HG02642 (cell line): ENCODE results near the gene CSNK1G3.

Experiments used
- ATAC-seq: cut with Tn5 transposase; IDR thresholded peaks from one replicate; pipeline ENCODE4 v1.9.1; 2021; ENCODE audit warnings: mild to moderate bottlenecking; ENCODE audit not compliant: unreplicated experiment, poor library complexity

The CSNK1G3 gene

DNA sequence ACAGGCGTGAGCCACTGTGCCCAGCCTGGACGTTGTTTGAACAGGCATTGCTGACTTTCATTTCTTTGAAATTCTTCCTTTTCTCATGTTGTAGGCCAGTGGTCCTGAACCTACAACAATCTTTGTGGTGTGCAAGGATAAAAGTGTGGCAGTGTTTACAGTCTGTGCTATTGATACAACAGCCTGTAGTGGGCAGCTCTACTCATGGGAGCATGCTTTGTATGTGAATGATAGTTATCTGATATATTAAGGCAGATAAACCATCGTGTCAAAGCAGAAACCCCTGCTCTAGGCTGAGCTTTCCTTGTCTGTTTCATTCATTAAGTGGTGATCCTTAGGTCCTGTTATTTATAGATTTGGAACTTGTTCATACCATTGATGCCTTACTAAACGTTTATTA, 42.6 kb downstream of the CSNK1G3 start:
- ATAC-seq = no peak

DNA sequence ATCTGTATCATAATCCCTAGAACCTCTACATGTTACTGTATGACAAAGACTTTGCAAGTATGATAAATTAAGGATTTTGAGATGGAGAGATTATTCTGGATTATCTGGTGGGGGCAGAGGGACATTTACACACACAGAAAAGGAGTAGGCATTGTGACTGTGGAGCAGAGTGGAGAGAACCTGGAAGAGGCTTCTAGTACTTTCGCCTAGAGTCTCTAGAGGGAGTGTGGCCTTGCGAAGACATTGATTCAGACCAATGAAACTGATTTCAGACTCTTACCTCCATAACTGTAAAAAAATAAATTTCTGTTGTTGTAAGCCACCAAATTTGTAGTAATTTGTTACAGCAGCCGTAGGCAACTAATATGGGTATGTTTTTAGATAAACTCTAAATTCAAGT, 45.9 kb downstream of the CSNK1G3 start:
- ATAC-seq = no peak

DNA sequence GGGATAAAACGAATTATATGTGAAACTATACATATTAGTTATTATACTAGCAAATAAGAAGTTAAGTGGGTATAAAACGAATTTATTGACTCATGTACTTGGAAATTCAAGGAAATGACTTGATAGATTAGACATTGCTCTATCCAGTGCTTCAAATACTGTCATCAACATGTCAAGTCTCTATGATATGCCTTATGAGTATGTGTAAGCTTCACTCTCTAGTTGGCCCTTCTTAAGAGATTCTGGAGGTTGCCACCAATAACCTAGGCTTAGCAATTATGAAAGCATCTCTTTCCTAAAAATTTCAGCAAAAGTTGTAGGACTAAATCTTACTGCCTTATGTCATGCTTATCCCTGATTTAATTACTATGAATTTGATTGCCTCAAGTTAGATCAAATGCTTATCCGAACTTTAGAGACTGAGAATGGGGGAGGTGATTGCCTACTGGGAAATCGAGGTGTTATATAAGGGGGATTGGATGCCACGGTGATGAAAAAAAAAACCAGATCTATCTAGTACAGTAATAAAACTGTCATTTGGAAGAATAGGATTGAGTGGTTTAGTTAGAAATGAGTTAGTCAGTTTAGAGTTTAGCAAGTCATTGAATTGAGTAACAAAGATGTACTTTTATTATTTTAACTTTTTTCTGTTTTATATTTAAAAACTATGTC, 46.9 kb downstream of the CSNK1G3 start:
- no peak for ATAC-seq

DNA sequence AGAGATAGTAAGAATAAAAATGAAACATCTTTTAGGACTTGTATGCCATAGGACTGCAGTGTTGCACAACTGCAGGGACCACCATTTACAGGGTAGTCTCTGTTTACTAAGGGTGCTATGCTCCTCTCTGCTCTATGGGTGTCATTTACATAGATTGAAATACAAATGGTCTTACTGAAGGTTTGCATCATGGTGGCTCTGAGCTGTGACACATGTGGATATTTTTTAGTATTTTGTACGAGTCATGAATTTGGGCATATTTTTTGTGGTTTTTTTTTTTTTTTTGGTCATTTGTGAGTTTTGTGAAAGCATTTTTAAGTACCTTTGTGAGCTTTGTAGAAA, 47.4 kb downstream of the CSNK1G3 start:
- ATAC-seq = no peak

DNA sequence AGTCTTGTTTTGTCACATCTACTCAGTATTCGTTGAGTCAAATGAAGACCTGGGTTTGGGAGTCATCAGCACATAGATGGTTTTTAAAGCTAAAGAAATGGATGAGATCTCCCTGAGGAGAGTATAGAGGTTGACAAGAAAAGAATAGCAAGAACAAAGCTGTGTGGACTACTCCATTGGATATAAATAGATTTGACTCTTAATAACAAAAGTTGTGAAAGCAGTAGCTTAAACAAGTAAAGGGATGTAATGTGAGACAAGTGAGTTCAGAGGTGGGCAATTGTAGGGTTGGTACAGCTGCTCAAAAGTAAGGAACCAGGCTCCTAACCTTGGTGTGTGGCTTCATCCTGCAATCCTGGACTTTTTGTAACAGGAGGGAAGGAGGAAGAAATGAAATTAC, 49.3 kb downstream of the CSNK1G3 start:
- ATAC-seq = no peak

DNA sequence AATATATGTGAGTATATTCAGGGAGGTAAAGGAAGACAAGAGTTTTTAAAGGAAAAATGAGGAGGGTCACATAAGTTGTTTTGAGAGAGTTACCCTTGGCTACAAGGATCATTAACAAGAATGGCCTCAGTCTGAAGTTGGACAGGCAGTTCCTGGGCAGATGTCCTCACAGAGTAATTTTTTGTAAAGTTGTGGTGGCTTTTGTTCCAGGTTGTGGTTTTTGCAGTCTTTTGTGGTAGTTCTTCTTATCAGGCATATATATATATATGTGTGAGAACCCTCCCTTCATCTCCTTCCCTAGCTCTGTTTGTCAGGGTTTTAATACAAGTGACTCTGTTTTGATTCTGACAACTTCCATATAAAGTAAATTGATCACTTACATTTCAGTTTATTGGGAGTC, 60.0 kb downstream of the CSNK1G3 start:
- no peak for ATAC-seq

DNA sequence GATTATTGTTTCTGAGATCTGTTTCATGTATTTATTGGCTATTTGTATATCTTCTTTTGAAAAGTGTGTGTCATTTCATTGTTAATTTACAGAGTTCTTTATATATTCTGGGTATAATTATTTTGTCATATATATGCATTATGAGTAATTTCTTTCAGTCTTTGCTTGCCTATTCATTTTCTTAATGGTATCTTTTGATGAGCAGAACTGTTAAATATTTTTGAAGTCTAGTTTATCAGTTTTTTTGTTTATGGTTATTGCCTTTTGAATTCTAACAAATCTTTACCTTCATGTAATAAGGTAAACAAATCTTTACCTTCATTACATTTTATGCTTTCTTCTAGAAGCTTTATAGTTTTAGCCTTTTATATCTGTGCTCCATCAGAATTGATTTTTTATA, 66.4 kb downstream of the CSNK1G3 start:
- ATAC-seq = no peak

DNA sequence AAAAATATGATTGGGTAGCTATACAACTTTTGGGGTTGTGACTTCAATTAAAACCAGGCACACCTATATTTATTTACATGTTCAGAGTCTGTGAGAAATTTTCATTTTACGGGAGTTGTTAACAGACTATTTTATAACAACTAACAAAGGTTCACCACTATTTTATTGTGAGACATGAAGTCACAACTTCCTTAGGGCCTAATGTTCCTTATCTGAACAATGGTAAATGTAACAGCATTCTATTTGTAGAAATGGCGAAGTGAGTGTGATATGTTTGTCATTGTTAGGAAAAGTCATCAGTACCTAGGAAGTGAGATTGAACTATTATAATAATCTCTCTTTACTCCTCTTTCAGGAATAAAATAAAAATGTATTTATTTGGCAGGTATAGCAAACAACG, 67.4 kb downstream of the CSNK1G3 start:
- ATAC-seq = no peak

DNA sequence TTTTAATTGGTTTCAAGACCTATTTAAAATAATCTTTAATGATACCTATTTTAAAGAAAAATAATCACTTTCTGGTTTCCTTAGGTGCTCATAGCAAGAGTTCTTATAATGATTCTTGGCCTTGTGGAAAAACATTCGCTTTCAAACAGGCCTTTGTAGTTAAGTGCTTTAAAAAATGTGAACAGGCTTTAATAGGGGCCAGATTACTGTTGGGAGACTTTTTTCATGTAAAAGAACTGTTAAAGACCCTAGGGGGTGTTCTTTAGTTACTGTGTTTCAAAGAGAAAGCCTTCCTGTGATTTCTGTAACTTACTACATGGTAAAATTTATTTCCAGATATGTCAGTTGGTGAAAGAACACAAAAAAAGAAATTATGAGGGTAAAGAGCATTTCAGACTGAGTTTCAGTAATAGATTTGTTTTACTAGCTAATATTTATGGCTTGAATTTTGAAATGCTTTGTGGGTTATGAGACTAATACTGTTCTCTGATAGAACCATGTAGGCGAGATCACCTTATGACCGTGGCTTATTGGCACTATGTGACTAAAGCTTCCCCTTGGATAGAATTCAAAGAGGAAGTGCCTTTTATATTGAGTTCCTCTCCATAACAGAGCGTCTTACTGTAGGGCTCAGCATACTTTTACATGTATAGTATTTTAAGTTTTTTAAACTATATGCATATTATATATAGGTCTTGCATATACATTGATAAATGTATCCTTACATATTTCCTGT, 70.7 kb downstream of the CSNK1G3 start:
- no peak for ATAC-seq

DNA sequence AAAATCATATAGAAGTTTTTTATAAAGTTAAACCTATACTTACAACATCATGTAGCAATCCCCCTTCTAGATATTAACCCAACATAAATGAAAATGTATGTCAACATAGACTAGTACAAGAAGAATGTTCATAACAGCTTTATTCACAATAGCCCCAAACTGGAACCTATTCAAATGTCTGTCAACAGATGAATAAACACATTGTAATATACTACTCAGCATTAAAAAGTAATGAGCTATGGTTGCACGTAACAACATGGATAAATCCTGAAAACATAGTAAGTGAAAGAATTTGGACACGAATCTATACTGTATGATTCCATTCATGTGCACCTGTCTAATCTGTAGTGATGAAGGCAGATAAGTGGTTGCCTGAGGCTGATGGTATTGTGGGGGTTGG, 73.9 kb downstream of the CSNK1G3 start:
- no peak for ATAC-seq

DNA sequence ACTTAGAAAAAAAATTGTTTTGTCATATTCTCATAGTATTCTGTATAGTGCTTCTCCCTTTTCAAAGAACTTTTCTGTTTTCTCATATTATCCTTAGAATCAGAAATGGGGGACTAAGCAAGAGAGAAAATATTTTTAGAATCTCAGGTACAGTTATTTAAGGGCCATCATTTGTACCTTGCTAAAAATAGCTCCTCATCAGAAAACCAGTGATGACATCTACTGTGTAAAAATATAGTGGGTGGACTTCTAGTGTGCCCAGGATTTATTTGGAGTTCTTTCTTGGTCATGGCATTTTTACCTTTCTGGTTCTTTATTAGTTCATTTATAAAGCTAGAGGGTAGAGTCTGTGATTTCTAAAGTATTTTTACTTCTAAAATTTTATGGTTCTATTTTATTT, 82.5 kb downstream of the CSNK1G3 start:
- ATAC-seq = no peak

DNA sequence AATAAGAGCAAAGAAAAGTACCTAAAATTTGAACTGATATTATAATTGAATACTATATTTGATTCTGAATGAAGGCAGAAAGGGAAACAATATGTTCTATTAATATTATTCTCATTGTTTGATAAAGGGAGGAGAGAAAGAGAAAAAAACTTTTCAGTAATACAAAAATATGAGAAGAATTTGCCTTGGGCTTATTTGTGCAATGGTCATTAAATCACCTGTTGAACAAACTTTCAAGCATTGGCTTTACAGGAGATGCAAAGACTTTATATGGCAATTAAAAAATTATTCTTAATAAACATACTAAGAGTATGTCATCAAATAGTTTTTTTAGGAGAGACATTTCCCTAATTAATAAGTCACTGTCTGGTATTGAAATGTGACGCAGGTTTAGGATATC, 85.0 kb downstream of the CSNK1G3 start:
- no peak for ATAC-seq

DNA sequence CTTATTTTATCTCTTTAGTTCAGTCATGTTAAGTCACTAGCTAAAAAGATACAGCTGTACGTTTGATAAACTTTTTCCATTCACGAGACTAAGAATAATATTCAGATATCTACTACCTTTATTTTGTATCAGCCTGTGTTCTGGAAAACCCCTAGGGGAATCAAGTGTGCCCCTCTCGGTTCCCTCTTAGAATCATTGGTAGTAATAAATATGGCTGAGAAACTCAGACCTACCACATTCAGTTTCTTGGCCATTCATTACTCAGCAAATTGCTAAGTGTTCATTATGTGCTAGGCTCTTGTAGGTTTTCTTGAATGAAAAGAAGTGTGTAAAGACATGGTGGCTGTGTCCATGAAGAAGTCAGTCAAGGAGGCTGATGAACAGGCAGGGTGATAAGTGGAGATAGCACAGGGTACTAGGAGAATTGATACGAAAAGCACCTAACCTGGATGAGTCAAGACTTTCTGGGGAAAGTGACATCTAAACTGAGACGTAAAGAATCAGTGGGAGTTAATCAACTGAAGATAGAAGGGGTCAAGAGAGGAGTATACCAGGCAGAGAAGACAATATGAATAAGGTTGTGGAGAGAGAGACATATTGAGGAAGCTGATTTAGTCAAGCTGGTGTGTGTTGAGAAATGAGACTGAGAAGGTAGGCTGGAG, 86.2 kb downstream of the CSNK1G3 start:
- peak; percentile 51 for ATAC-seq

DNA sequence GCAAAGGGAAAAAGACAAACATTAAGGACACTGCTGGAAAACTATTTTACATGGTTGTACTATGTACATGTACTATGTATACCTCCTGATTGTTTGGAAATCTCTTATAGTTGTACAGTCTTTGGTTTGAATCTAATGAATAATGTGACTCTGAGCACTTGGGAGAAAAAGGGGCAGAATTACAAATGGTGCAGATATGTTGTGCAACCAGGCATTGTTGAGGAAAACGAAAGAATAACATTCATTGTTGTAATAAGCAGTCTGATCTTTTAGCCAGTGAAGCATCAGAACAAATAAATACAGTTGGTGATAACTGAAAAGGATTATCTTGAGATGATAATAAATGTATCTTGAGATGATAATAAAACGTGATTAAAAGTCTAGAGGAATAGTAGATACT, 87.2 kb downstream of the CSNK1G3 start:
- no peak for ATAC-seq

DNA sequence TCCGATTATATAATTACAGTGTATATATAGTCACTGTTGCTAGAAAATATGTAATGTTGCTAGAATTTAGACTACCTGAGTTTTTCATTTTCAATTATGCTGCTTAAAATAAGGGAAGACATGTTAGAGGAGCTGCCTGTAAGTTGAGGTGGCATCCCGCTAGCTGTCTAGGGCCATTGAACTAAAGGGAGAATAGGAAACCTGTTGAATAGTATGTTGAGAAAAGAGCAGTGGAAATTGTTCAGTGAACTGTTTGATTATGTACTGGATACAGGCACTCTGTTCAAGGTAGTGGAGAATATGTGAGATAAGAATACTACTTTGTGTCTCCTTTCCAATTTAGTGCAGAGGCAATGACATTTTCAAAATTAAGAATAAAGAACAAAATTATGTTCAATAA, 89.6 kb downstream of the CSNK1G3 start:
- no peak for ATAC-seq

DNA sequence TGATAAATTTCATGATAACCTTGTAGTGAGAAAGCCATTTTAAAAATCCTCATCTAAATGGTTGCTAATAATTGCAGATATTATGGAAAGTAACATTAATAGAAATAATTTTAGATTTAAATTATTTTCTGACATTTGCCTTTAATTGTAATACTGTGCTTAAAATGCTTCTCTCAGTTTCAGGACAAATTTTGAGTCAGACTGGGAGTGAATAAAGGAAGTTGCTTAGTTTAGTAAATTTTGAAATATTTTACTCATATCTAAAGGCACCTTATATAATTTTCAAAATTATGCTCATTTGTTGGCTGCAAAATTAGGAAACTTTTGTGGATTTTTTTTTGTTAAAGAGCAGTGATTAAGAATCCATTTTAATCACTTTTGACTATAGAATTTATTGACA, 93.8 kb downstream of the CSNK1G3 start:
- ATAC-seq = no peak

DNA sequence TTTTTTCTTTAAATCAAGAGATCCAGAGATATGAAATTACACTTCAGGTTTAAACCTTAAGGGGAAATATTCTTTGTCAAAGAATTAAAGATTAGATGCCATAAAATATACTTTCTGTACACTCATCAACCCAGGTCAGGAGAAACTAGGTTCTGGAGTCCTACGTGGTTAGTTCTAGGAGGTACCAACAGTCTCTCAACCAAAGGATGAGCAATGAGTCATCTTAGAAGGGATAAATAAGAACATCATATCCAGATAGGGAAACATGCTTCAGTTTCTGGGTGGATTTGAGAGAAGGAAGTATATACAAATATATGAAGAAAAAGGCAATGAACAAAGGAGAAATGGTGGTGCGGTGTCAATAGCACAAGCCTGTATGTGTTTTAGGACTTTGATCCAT, 98.2 kb downstream of the CSNK1G3 start:
- ATAC-seq = no peak

DNA sequence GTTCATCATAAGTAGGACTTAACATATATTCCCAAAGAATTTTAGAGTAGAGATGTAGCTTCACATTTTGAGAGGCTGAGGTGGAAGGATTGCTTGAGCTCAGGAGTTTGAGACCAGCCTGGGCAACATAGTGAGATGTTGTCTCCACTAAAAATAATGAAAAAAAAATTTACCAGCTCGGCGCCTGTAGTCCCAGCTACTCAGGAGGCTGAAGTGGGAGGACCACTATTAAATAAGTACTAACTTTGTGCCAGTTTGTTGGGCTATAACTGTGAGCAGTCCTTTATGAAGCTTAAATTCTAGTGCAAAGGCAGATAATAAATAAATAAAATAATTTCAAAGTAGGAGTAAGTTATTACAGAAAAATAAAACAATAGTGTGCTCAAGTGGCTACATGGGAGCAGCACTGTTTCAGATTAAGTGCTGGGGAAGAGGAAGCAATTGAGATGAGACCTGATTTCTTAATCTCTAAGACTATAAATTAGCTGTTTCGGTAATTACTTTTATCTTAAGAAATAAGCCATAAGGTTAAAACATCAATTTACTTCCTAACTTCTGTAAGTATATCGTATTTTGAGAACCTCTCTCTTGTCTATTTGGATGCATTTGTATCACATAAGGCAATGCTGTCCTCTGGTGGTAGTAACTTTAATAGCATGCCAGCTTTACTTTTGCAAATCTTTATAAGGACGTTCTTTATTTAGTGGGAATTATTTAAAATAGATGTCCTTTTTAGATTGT, 98.9 kb downstream of the CSNK1G3 start:
- ATAC-seq = peak; percentile 67

DNA sequence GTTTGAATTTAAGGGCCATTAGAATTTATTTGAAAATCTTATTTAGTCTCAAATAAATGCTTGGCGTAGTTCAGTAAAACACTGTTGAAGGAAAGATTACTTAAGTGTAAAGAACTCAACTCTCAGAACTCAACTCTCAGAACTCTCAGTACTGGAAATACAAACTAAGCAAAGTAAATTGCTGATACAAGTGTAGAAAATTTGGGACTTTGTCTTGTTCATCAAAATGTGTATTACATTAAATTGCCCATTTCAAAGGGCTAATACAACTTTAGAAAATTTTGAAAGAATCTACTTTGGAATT, 99.4 kb downstream of the CSNK1G3 start:
- no peak for ATAC-seq

DNA sequence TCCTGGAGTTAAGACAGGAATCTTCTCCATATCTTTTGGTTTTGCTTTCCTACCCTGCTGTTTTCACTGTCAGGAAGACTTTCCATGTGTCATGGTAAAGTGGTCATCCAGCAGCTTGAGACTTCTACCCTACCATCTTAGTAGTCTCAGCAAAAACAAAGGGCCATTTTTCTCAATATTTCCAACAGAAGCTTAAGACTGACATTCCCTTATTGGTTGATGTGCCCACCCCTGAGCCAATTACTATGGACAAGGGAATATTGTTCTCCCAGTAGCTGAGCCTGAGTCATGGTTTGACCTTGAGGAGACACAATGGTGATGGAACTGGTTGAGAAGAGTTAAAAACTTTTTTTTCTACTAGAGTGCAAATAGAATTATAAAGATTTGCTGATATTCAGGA, 105.6 kb downstream of the CSNK1G3 start:
- no peak for ATAC-seq

DNA sequence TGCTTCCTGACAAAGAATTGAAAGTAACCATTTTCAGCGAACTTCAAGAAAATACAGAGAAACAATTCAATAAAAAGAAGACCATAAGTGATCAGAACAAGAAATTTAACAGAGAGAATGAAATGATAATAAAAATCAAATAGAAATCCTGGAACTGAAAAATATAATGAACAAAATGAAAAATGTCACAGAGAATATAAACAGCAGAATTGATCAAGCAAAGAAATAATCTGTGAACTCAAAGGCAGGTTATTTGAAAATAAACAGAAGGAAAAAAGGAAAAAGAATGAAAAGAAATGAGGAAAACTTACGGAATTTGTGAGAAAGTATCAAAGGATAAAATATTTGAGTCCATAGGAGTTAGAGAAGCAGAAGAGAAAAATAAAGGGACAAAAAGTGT, 114.1 kb downstream of the CSNK1G3 start:
- no peak for ATAC-seq
